Measurements from ENCODE around the gene VSTM5.

Gene VSTM5

GRCh38 chr11:93838967-93839366 is 11.5 kb downstream of the VSTM5 start:
- TF ChIP-seq CREB1 (IDR thresholded peaks at IDR 0.05; ENCODE audit: low read depth) (no peak), NFIC (IDR thresholded peaks at IDR 0.05) (no peak), CEBPB (IDR thresholded peaks at IDR 0.05) (no peak), TCF12 (IDR thresholded peaks at IDR 0.05; ENCODE audit: low read depth) (no peak)

DNA sequence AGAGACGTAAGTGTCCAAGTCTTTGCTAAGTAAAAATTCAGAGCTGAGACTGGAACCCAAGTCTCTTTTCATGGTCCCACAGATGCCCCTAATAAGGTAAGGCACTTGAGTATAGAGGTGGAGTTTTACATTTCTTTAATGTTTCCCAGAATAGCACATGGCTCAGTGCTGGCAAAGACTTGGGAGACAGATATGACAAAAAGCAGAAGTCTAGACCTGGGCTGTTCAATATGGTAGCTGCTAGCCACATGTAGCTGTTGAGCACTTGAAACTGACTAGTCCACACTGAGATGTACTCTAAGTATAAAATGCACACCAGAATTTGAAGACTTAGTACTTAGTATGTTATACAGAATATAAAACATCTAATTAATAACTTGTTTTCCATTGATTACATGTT is 17.6 kb downstream of the VSTM5 start:
- TF ChIP-seq, protein P1, sequence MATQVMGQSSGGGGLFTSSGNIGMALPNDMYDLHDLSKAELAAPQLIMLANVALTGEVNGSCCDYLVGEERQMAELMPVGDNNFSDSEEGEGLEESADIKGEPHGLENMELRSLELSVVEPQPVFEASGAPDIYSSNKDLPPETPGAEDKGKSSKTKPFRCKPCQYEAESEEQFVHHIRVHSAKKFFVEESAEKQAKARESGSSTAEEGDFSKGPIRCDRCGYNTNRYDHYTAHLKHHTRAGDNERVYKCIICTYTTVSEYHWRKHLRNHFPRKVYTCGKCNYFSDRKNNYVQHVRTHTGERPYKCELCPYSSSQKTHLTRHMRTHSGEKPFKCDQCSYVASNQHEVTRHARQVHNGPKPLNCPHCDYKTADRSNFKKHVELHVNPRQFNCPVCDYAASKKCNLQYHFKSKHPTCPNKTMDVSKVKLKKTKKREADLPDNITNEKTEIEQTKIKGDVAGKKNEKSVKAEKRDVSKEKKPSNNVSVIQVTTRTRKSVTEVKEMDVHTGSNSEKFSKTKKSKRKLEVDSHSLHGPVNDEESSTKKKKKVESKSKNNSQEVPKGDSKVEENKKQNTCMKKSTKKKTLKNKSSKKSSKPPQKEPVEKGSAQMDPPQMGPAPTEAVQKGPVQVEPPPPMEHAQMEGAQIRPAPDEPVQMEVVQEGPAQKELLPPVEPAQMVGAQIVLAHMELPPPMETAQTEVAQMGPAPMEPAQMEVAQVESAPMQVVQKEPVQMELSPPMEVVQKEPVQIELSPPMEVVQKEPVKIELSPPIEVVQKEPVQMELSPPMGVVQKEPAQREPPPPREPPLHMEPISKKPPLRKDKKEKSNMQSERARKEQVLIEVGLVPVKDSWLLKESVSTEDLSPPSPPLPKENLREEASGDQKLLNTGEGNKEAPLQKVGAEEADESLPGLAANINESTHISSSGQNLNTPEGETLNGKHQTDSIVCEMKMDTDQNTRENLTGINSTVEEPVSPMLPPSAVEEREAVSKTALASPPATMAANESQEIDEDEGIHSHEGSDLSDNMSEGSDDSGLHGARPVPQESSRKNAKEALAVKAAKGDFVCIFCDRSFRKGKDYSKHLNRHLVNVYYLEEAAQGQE (IDR thresholded peaks at IDR 0.05; ENCODE audit: low read depth), result no peak
- no peak for TF ChIP-seq YY1 (IDR thresholded peaks at IDR 0.05; ENCODE audit: low read depth)
- TF ChIP-seq, protein P2, sequence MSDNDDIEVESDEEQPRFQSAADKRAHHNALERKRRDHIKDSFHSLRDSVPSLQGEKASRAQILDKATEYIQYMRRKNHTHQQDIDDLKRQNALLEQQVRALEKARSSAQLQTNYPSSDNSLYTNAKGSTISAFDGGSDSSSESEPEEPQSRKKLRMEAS (IDR thresholded peaks at IDR 0.05), result no peak
- TF ChIP-seq ZBTB7A (IDR thresholded peaks at IDR 0.05; ENCODE audit: low read depth), result no peak
- TF ChIP-seq EP300 (IDR thresholded peaks at IDR 0.05; ENCODE audit: borderline replicate concordance), result no peak
- no peak for TF ChIP-seq EGR1 (IDR thresholded peaks at IDR 0.05)
- no peak for TF ChIP-seq RAD21 (IDR thresholded peaks at IDR 0.05; ENCODE audit: low read depth)
- TF ChIP-seq CREB1 (IDR thresholded peaks at IDR 0.05; ENCODE audit: low read depth), result no peak
- TF ChIP-seq, protein P3, sequence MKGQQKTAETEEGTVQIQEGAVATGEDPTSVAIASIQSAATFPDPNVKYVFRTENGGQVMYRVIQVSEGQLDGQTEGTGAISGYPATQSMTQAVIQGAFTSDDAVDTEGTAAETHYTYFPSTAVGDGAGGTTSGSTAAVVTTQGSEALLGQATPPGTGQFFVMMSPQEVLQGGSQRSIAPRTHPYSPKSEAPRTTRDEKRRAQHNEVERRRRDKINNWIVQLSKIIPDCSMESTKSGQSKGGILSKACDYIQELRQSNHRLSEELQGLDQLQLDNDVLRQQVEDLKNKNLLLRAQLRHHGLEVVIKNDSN (IDR thresholded peaks at IDR 0.05), result no peak
- no peak for TF ChIP-seq NFIC (IDR thresholded peaks at IDR 0.05)
- no peak for TF ChIP-seq TAF1 (IDR thresholded peaks at IDR 0.05; ENCODE audit: low read depth)
- TF ChIP-seq CEBPB (IDR thresholded peaks at IDR 0.05), result no peak
- no peak for TF ChIP-seq TCF12 (IDR thresholded peaks at IDR 0.05; ENCODE audit: low read depth)
- TF ChIP-seq TEAD4 (IDR thresholded peaks at IDR 0.05), result no peak
- TF ChIP-seq FOXM1 (IDR thresholded peaks at IDR 0.05; ENCODE audit: borderline replicate concordance, low read depth), result no peak

- no peak for TF ChIP-seq TCF12 (IDR thresholded peaks at IDR 0.05; ENCODE audit: low read depth)
- TF ChIP-seq TAF1 (IDR thresholded peaks at IDR 0.05; ENCODE audit: low read depth), result no peak
- TF ChIP-seq CREB1 (IDR thresholded peaks at IDR 0.05; ENCODE audit: low read depth), result no peak
- no peak for TF ChIP-seq YY1 (IDR thresholded peaks at IDR 0.05; ENCODE audit: low read depth)
- no peak for TF ChIP-seq ZBTB7A (IDR thresholded peaks at IDR 0.05; ENCODE audit: low read depth)
- TF ChIP-seq RAD21 (IDR thresholded peaks at IDR 0.05; ENCODE audit: low read depth), result no peak
- TF ChIP-seq FOXM1 (IDR thresholded peaks at IDR 0.05; ENCODE audit: borderline replicate concordance, low read depth), result no peak
- TF ChIP-seq EP300 (IDR thresholded peaks at IDR 0.05; ENCODE audit: borderline replicate concordance), result no peak
- TF ChIP-seq CEBPB (IDR thresholded peaks at IDR 0.05), result no peak
- no peak for TF ChIP-seq TEAD4 (IDR thresholded peaks at IDR 0.05)
These were observed 18.9 kb downstream of the VSTM5 start for GRCh38 chr11:93831343-93832127.

DNA sequence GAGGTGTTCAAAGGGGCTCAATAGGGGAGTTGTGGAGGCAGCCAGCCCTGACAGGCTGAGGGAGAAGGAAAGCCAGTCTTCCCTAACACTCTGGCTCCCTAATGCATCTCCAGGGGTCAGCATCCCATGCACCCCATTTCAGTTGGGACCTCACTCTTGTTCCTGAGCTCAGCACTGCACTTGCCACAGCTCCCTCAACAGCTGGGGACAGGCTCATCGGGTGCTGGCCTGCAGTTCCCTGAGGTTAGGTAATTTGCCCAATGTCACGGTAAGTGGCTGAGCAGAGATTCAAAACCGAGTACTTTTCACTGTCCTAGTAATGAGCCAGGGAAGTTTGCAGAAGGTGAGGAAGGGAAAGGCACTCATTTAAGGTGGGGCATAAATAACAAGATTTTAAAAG is 20.8 kb downstream of the VSTM5 start:
- TF ChIP-seq YY1 (IDR thresholded peaks at IDR 0.05; ENCODE audit: low read depth), result no peak
- TF ChIP-seq, protein P1 (IDR thresholded peaks at IDR 0.05; ENCODE audit: low read depth), result no peak
- TF ChIP-seq, protein P3 (IDR thresholded peaks at IDR 0.05), result no peak
- TF ChIP-seq EGR1 (IDR thresholded peaks at IDR 0.05), result no peak
- no peak for TF ChIP-seq CEBPB (IDR thresholded peaks at IDR 0.05)
- TF ChIP-seq, protein P2 (IDR thresholded peaks at IDR 0.05), result no peak
- no peak for TF ChIP-seq NFIC (IDR thresholded peaks at IDR 0.05)
- no peak for TF ChIP-seq EP300 (IDR thresholded peaks at IDR 0.05; ENCODE audit: borderline replicate concordance)
- no peak for TF ChIP-seq TCF12 (IDR thresholded peaks at IDR 0.05; ENCODE audit: low read depth)
- TF ChIP-seq ZBTB7A (IDR thresholded peaks at IDR 0.05; ENCODE audit: low read depth), result no peak
- TF ChIP-seq FOXM1 (IDR thresholded peaks at IDR 0.05; ENCODE audit: borderline replicate concordance, low read depth), result no peak

DNA sequence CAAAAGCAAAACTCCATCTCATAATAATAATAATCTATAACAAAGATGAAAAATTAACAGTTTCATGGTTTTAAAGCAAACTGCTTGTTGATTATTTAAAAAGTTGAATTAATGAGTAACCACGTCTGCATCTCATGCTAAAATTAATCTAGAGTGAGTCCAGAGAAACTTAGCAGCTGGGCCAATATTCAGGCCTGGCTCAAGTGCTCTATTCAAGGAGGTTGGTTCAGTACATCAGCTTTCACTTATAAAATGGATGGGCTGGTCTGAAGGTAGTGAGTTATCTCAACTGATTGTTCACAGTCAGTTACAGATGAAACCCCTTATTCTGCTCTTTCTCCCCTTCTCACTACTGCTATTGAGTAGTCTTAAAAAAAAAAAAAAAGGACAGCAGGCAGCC is 23.1 kb downstream of the VSTM5 start:
- TF ChIP-seq NFIC (IDR thresholded peaks at IDR 0.05), result no peak
- TF ChIP-seq, protein P2 (IDR thresholded peaks at IDR 0.05), result no peak
- no peak for TF ChIP-seq CREB1 (IDR thresholded peaks at IDR 0.05; ENCODE audit: low read depth)
- no peak for TF ChIP-seq CEBPB (IDR thresholded peaks at IDR 0.05)
- no peak for TF ChIP-seq RAD21 (IDR thresholded peaks at IDR 0.05; ENCODE audit: low read depth)
- no peak for TF ChIP-seq EP300 (IDR thresholded peaks at IDR 0.05; ENCODE audit: borderline replicate concordance)
- no peak for TF ChIP-seq TAF1 (IDR thresholded peaks at IDR 0.05; ENCODE audit: low read depth)
- TF ChIP-seq, protein P1 (IDR thresholded peaks at IDR 0.05; ENCODE audit: low read depth), result no peak
- no peak for TF ChIP-seq YY1 (IDR thresholded peaks at IDR 0.05; ENCODE audit: low read depth)
- TF ChIP-seq FOXM1 (IDR thresholded peaks at IDR 0.05; ENCODE audit: borderline replicate concordance, low read depth), result no peak
- no peak for TF ChIP-seq EGR1 (IDR thresholded peaks at IDR 0.05)
- TF ChIP-seq, protein P3 (IDR thresholded peaks at IDR 0.05), result no peak
- no peak for TF ChIP-seq ZBTB7A (IDR thresholded peaks at IDR 0.05; ENCODE audit: low read depth)

Measured in Ishikawa (cell line).